Liver (tissue), 9 donors: Measurements from ENCODE around the gene ANKRD16. TPM values are rescaled to one million over a fixed set of nuclear protein-coding genes. Genes with fewer than 3 reads are reported as not detected.
"Not testable (repeated sequence)": the region's sequence is repeated elsewhere in the genome, so short reads cannot be mapped to it uniquely, and the experiment has no call there.

Experiments used
- DNase-seq: peaks from one replicate; pipeline ENCODE4 v3.0.0-alpha.2; 2017; ENCODE audit warnings: low spot score
- H3K27ac ChIP-seq, 2 donors: one replicate each; pipeline ENCODE4 v1.7.0; 2013; ENCODE audit warnings: inconsistent platforms in 2 of 2, low read length in 2 of 2, control low read depth in 1 of 2, low read depth in 1 of 2, mild to moderate bottlenecking in 1 of 2
- H3K27me3 ChIP-seq, 4 donors: one replicate each; pipeline versions ENCODE4 v1.6.1 to v1.7.0; 2013; ENCODE audit warnings: low read length in 3 of 4, inconsistent platforms in 1 of 4, mild to moderate bottlenecking in 1 of 4, moderate library complexity in 1 of 4; ENCODE audit not compliant: control insufficient read depth in 4 of 4, insufficient read depth in 4 of 4
- H3K36me3 ChIP-seq, 4 donors: one replicate each; pipeline versions ENCODE4 v1.6.1 to v1.7.0; 2013; ENCODE audit warnings: low read length in 3 of 4, mild to moderate bottlenecking in 3 of 4, low read depth in 1 of 4, moderate library complexity in 1 of 4; ENCODE audit not compliant: control insufficient read depth in 4 of 4, insufficient read depth in 3 of 4
- H3K4me1 ChIP-seq, 4 donors: one replicate each; pipeline versions ENCODE4 v1.6.1 to v1.7.0; 2013; ENCODE audit warnings: low read length in 3 of 4, mild to moderate bottlenecking in 3 of 4, moderate library complexity in 1 of 4; ENCODE audit not compliant: control insufficient read depth in 4 of 4, insufficient read depth in 4 of 4
- H3K4me3 ChIP-seq, 3 donors: one replicate each; pipeline versions ENCODE4 v1.6.1 to v1.7.0; 2013; ENCODE audit warnings: low read length in 3 of 3, control low read depth in 1 of 3, low read depth in 1 of 3, mild to moderate bottlenecking in 1 of 3
- H3K9ac ChIP-seq, 2 donors: one replicate each; pipeline ENCODE4 v1.7.0; 2013; ENCODE audit warnings: low read length in 2 of 2, mild to moderate bottlenecking in 2 of 2, moderate library complexity in 2 of 2, control low read depth in 1 of 2, low read depth in 1 of 2
- H3K9me3 ChIP-seq, 4 donors: one replicate each; pipeline versions ENCODE4 v1.6.1 to v1.7.0; 2013; ENCODE audit warnings: low read length in 3 of 4; ENCODE audit not compliant: control insufficient read depth in 4 of 4
- ATF3 ChIP-seq: IDR thresholded peaks from 2 replicates; pipeline ENCODE4 v1.6.1; 2016; ENCODE audit warnings: antibody characterized with exemption
- FOXA1 ChIP-seq: IDR thresholded peaks from 2 replicates; pipeline ENCODE4 v1.6.1; 2016; ENCODE audit warnings: antibody characterized with exemption
- GABPA ChIP-seq, 2 donors: IDR thresholded peaks in 1 of 2; conservative IDR thresholded peaks in 1 of 2; 2 replicates each; pipeline ENCODE4 v1.6.1; 2016; ENCODE audit warnings: antibody characterized with exemption in 2 of 2, mild to moderate bottlenecking in 1 of 2, moderate library complexity in 1 of 2
- HNF4A ChIP-seq, 2 donors: conservative IDR thresholded peaks; 2 replicates each; pipeline ENCODE4 v1.6.1; 2016; ENCODE audit warnings: antibody characterized with exemption in 2 of 2, mild to moderate bottlenecking in 2 of 2
- JUND ChIP-seq, 2 donors: IDR thresholded peaks; 2 replicates each; pipeline ENCODE4 v1.6.1; 2016; ENCODE audit warnings: antibody characterized with exemption in 2 of 2
- MAX ChIP-seq: IDR thresholded peaks from 2 replicates; pipeline ENCODE4 v1.6.1; 2016; ENCODE audit warnings: antibody characterized with exemption
- REST ChIP-seq: IDR thresholded peaks from 2 replicates; pipeline ENCODE4 v1.6.1; 2016; ENCODE audit warnings: antibody characterized with exemption, mild to moderate bottlenecking
- SP1 ChIP-seq: IDR thresholded peaks from 2 replicates; pipeline ENCODE4 v1.6.1; 2018; ENCODE audit warnings: antibody characterized with exemption, mild to moderate bottlenecking
- YY1 ChIP-seq: IDR thresholded peaks from 2 replicates; pipeline ENCODE4 v1.6.1; 2016; ENCODE audit warnings: antibody characterized with exemption, mild to moderate bottlenecking
- WGBS: extraction: QIAGEN DNeasy Blood & Tissue Kit; methylation state at CpG from one replicate; pipeline ENCODE4 v1.1.7; 2013; 5-methylcytosine and 5-hydroxymethylcytosine counted together
- polyA plus RNA-seq, 2 donors: library from polyadenylated mRNA; stranded (reverse) in 1 of 2; unstranded in 1 of 2; fragments of 200-250 nt in 1 of 2; fragments of >200 nt in 1 of 2; fragmentation: Nextera tagmentation in 1 of 2; extraction: Ambion mirVana in 1 of 2; gene quantifications; one replicate each; pipeline versions ENCODE4 v1.2.1 to v1.2.3, GENCODE V29; 2013 to 2015
- total RNA-seq, 2 donors: library from RNA; depleted of rRNA; stranded (reverse); fragments of >200 nt; gene quantifications; one replicate each; pipeline ENCODE4 v1.2.3, GENCODE V29; 2014
- donor health status: healthy.
- donor health status: healthy.
- donor health status: healthy.
- donor health status: healthy.
- donor health status: healthy.

Gene ANKRD16
- total and polyA plus RNA-seq, 4 donors: 1.1 to 3.6 (median 2.3) TPM

GRCh38 chr10:5862981-5863685 is 26.6 kb downstream of the ANKRD16 start:
- not testable (repeated sequence) for H3K9me3 ChIP-seq, H3K4me1 ChIP-seq, H3K4me3 ChIP-seq, H3K27me3 ChIP-seq, H3K36me3 ChIP-seq, DNase-seq, H3K9ac ChIP-seq, H3K27ac ChIP-seq
- 97% methylated on average over 9 of the region's 9 CpGs for WGBS

GRCh38 chr10:5862360-5862961 is 27.2 kb downstream of the ANKRD16 start:
- Histone ChIP-seq H3K4me3 (no peak overlapping the region), H3K9ac (no peak overlapping the region), H3K4me1 (no peaks in the 10 kb centered on the region), H3K9me3 (no peaks in the 10 kb centered on the region), H3K27me3 (no peaks in the 10 kb centered on the region), H3K27ac (no peak overlapping the region), H3K36me3 (no peaks in the 10 kb centered on the region)
- 97% methylated on average over 7 of the region's 7 CpGs for WGBS
- no peak for DNase-seq
- TF ChIP-seq YY1 (no peak), MAX (no peak), GABPA (IDR thresholded peaks at IDR 0.05 in 1 of 2, conservative IDR thresholded peaks at IDR 0.05 in 1 of 2) (no peak)

GRCh38 chr10:5860066-5860465 is 29.6 kb downstream of the ANKRD16 start:
- no peak for DNase-seq
- Histone ChIP-seq H3K4me1 (no peaks in the 10 kb centered on the region), H3K9ac (no peak overlapping the region), H3K9me3 (no peaks in the 10 kb centered on the region), H3K27ac (no peak overlapping the region), H3K36me3 (no peaks in the 10 kb centered on the region), H3K4me3 (no peak overlapping the region), H3K27me3 (no peaks in the 10 kb centered on the region)
- 92% methylated on average over 7 of the region's 7 CpGs for WGBS
- TF ChIP-seq SP1: no peak
- no peak for TF ChIP-seq REST
- no peak for TF ChIP-seq JUND (IDR thresholded peaks at IDR 0.05)
- no peak for TF ChIP-seq ATF3
- no peak for TF ChIP-seq HNF4A (conservative IDR thresholded peaks at IDR 0.05)
- no peak for TF ChIP-seq YY1
- no peak for TF ChIP-seq GABPA (IDR thresholded peaks at IDR 0.05 in 1 of 2, conservative IDR thresholded peaks at IDR 0.05 in 1 of 2)
- no peak for TF ChIP-seq FOXA1
